Measurements from ENCODE around the gene L3HYPDH.
A peak's percentile ranks its signal among the peaks of the same experiment; 100 is the strongest.
"Not testable (repeated sequence)": the region's sequence is repeated elsewhere in the genome, so short reads cannot be mapped to it uniquely, and the experiment has no call there.

The L3HYPDH gene

GRCh38 chr14:59450716-59451115 lies 33.5 kb downstream of the L3HYPDH start:
- no peak for TF ChIP-seq GABPA (IDR thresholded peaks at IDR 0.05; ENCODE audit: low read depth)
- TF ChIP-seq SPI1 (IDR thresholded peaks at IDR 0.05; ENCODE audit: borderline replicate concordance, low read depth): no peak
- no peak for TF ChIP-seq CTCF (IDR thresholded peaks at IDR 0.05; ENCODE audit: insufficient read depth, low read length)
- no peak for TF ChIP-seq REST (IDR thresholded peaks at IDR 0.05; ENCODE audit: insufficient replicate concordance, low read depth)
- TF ChIP-seq POLR2AphosphoS5 (IDR thresholded peaks at IDR 0.05; ENCODE audit: low read depth): no peak
- no peak overlapping the region for H3K27ac ChIP-seq (replicated peaks)
- no peak overlapping the region for H3K4me3 ChIP-seq (replicated peaks; ENCODE audit: insufficient read depth, low read length)
- H3K27me3 ChIP-seq (ENCODE audit: insufficient read depth, poor library complexity, severe bottlenecking): no peaks in the 10 kb centered on the region
- DNase-seq (ENCODE audit: low read depth in 1 of 2, low spot score in 1 of 2): no peak

- H3K27me3 ChIP-seq (ENCODE audit: insufficient read depth, poor library complexity, severe bottlenecking); H3K27ac ChIP-seq (replicated peaks); DNase-seq (ENCODE audit: low read depth in 1 of 2, low spot score in 1 of 2); H3K4me3 ChIP-seq (replicated peaks; ENCODE audit: insufficient read depth, low read length): not testable (repeated sequence)
These were observed 35.5 kb downstream of the L3HYPDH start for GRCh38 chr14:59448673-59449072.

- Histone ChIP-seq H3K4me3 (replicated peaks; ENCODE audit: insufficient read depth, low read length) (no peak overlapping the region), H3K27me3 (ENCODE audit: insufficient read depth, poor library complexity, severe bottlenecking) (no peaks in the 10 kb centered on the region), H3K27ac (replicated peaks) (no peak overlapping the region)
- no peak for TF ChIP-seq GABPA (IDR thresholded peaks at IDR 0.05; ENCODE audit: low read depth)
- DNase-seq (ENCODE audit: low read depth in 1 of 2, low spot score in 1 of 2): peak in 1 of 2 experiments; percentile 53
These were observed 44.8 kb downstream of the L3HYPDH start for GRCh38 chr14:59439256-59439965.

- H3K27ac ChIP-seq (replicated peaks): peak overlapping the region; percentile 8; the same call in 1 of the 2 replicates
- no peak for TF ChIP-seq REST (IDR thresholded peaks at IDR 0.05; ENCODE audit: insufficient replicate concordance, low read depth)
- TF ChIP-seq SPI1 (IDR thresholded peaks at IDR 0.05; ENCODE audit: borderline replicate concordance, low read depth): peak; percentile 79
- H3K4me3 ChIP-seq (replicated peaks; ENCODE audit: insufficient read depth, low read length): no peak overlapping the region
- no peak for DNase-seq (ENCODE audit: low read depth in 1 of 2, low spot score in 1 of 2)
- no peaks in the 10 kb centered on the region for H3K27me3 ChIP-seq (ENCODE audit: insufficient read depth, poor library complexity, severe bottlenecking)
These were observed 46.0 kb downstream of the L3HYPDH start for GRCh38 chr14:59438195-59438647.

- TF ChIP-seq CTCF (IDR thresholded peaks at IDR 0.05; ENCODE audit: insufficient read depth, low read length): no peak
- TF ChIP-seq POLR2AphosphoS5 (IDR thresholded peaks at IDR 0.05; ENCODE audit: low read depth): no peak
- TF ChIP-seq GABPA (IDR thresholded peaks at IDR 0.05; ENCODE audit: low read depth): no peak
- peak; percentile 91 for TF ChIP-seq SPI1 (IDR thresholded peaks at IDR 0.05; ENCODE audit: borderline replicate concordance, low read depth)
- no peak overlapping the region for H3K27ac ChIP-seq (replicated peaks)
These were observed 48.2 kb downstream of the L3HYPDH start for GRCh38 chr14:59435987-59436386.

More at GRCh38 chr14:59435987-59436386, 48.2 kb downstream of the L3HYPDH start:
- Histone ChIP-seq H3K27me3 (ENCODE audit: insufficient read depth, poor library complexity, severe bottlenecking) (no peaks in the 10 kb centered on the region), H3K4me3 (replicated peaks; ENCODE audit: insufficient read depth, low read length) (no peak overlapping the region)
- peak in 1 of 2 experiments; percentile 55 for DNase-seq (ENCODE audit: low read depth in 1 of 2, low spot score in 1 of 2)

Measured in HL-60 (cell line).